Suprapubic skin (tissue), 4 donors: ENCODE measurements around the gene PPP2R2B. TPM values are rescaled to one million over a fixed set of nuclear protein-coding genes. Genes with fewer than 3 reads are reported as not detected.
"Not testable (repeated sequence)": the region's sequence is repeated elsewhere in the genome, so short reads cannot be mapped to it uniquely, and the experiment has no call there.

Source experiments
- DNase-seq, 2 donors: peaks; one replicate each; pipeline ENCODE4 v3.0.0-alpha.2; 2019; ENCODE audit warnings: low spot score in 2 of 2
- H3K27ac ChIP-seq: fragments of 200-600 bp; sonication (generic); one replicate; pipeline ENCODE4 v1.5.1; 2019
- H3K27me3 ChIP-seq: fragments of 200-600 bp; sonication (generic); one replicate; pipeline ENCODE4 v1.5.1; 2019
- H3K36me3 ChIP-seq: fragments of 200-600 bp; sonication (generic); one replicate; pipeline ENCODE4 v1.5.1; 2019
- H3K4me1 ChIP-seq: fragments of 200-600 bp; sonication (generic); one replicate; pipeline ENCODE4 v1.5.1; 2019
- H3K4me3 ChIP-seq: fragments of 200-600 bp; sonication (generic); one replicate; pipeline ENCODE4 v1.5.1; 2019; ENCODE audit warnings: mild to moderate bottlenecking
- H3K9me3 ChIP-seq: fragments of 200-600 bp; sonication (generic); one replicate; pipeline ENCODE4 v1.5.1; 2019
- EP300 ChIP-seq: sonication (generic); formaldehyde crosslinking; IDR thresholded peaks from one replicate; pipeline ENCODE4 v1.6.1; 2017; ENCODE audit warnings: antibody characterized with exemption
- POLR2A ChIP-seq, 2 donors: fragments of 450-650 bp; IDR thresholded peaks; one replicate each; pipeline ENCODE4 v1.6.1; 2017; ENCODE audit warnings: antibody characterized with exemption in 2 of 2, mild to moderate bottlenecking in 2 of 2, moderate library complexity in 2 of 2
- POLR2AphosphoS5 ChIP-seq, 3 donors: sonication (generic); formaldehyde crosslinking; IDR thresholded peaks; one replicate each; pipeline ENCODE4 v1.6.1; 2017; ENCODE audit warnings: antibody characterized with exemption in 3 of 3
- WGBS: methylation state at CpG from one replicate; pipeline ENCODE4 v1.1.5; 2018; 5-methylcytosine and 5-hydroxymethylcytosine counted together
- total RNA-seq, 4 donors: library from RNA; depleted of rRNA; stranded (reverse); fragments of >200 nt; gene quantifications; one replicate each; pipeline ENCODE4 v1.1.0, GENCODE V29; 2016
- TF ChIP-seq, protein P1 (sequence below), 2 donors: fragments of 200-600 bp in 1 of 2; fragments of 450-650 bp in 1 of 2; sonication (generic) in 1 of 2; IDR thresholded peaks; one replicate each; pipeline ENCODE4 v1.5.1; 2016 to 2019; ENCODE audit warnings: antibody characterized with exemption in 2 of 2, mild to moderate bottlenecking in 1 of 2, moderate library complexity in 1 of 2

The PPP2R2B gene
- total RNA-seq, 4 donors from 2014 or later, result 1.2 to 6.4 (median 3.8) TPM

DNA sequence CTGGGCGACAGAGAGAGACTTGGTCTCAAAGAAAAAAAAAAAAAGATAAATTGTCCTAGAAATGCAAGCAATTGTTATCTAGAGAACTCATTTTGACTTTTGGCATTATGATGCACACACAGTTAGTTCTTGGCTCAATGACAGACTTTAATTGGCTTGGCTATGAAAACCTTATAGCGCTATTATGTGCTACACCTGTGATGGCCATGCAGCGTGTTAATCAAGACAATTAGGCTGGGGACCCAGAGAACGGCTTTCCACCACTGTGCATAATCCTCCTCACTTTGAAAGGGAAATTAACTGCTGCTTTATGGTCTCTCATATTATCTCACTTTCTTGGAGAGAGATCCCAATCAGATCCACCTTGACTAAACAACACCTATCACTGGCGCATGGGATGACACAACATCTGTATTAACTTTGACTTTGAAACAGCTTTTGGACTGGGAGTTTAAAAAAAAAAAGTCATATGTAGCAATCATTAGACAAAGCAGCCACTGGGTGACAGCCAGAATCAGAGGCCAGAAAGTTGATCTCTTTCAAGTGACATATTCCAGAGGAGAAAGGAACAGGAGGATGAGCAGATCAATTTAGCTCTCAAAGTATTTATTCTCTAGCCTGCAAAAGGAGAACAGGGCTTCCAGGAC is 132.5 kb downstream of the PPP2R2B start:
- DNase-seq, result no peak
- H3K27ac ChIP-seq, result no peak overlapping the region
- H3K27me3 ChIP-seq, result no peaks in the 10 kb centered on the region
- 55% methylated on average over 5 of the region's 5 CpGs for WGBS
- no peak for TF ChIP-seq EP300
- no peak overlapping the region for H3K4me3 ChIP-seq
- H3K4me1 ChIP-seq, result no peaks in the 10 kb centered on the region
- H3K9me3 ChIP-seq, result no peaks in the 10 kb centered on the region
- H3K36me3 ChIP-seq, result no peaks in the 10 kb centered on the region

DNA sequence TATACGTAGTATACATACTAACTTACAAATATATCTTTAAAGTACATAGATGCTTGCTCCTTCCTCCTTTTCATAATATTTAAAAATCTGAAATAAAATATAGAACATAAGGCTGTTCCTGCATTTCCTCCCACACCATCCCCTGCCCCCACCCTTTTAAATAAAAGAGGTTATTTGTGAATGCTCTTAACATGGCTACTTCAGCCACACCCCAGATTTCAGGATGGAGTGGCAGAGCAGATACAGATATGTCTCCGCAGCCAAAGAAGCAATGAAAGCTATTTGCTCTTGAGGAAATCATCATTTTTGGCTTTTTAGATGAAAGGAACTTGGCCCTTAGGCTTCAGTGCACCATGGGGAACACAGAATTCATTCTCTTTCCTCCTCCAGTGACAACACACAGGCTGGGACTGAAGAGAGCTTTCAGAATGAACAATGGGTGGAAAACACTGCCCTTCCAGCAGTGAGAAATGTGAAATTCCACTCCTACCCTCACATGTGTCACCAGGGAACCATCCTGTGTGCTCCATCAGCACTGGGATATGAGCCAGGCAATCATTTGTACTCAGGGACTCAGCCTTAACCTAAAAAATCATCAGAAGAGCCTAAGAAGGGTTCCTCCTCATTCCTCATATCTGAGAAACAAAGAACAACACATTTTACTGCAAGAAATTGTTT is 134.3 kb downstream of the PPP2R2B start:
- H3K9me3 ChIP-seq, result no peaks in the 10 kb centered on the region
- H3K27me3 ChIP-seq, result no peaks in the 10 kb centered on the region
- H3K4me1 ChIP-seq, result no peaks in the 10 kb centered on the region
- no peaks in the 10 kb centered on the region for H3K36me3 ChIP-seq
- no peak overlapping the region for H3K27ac ChIP-seq
- WGBS, result 81% methylated on average over 2 of the region's 2 CpGs
- DNase-seq, result no peak
- H3K4me3 ChIP-seq, result no peak overlapping the region
- TF ChIP-seq POLR2AphosphoS5 (IDR thresholded peaks at IDR 0.05) (no peak), EP300 (no peak), POLR2A (IDR thresholded peaks at IDR 0.05) (no peak)
- TF ChIP-seq, protein P1, sequence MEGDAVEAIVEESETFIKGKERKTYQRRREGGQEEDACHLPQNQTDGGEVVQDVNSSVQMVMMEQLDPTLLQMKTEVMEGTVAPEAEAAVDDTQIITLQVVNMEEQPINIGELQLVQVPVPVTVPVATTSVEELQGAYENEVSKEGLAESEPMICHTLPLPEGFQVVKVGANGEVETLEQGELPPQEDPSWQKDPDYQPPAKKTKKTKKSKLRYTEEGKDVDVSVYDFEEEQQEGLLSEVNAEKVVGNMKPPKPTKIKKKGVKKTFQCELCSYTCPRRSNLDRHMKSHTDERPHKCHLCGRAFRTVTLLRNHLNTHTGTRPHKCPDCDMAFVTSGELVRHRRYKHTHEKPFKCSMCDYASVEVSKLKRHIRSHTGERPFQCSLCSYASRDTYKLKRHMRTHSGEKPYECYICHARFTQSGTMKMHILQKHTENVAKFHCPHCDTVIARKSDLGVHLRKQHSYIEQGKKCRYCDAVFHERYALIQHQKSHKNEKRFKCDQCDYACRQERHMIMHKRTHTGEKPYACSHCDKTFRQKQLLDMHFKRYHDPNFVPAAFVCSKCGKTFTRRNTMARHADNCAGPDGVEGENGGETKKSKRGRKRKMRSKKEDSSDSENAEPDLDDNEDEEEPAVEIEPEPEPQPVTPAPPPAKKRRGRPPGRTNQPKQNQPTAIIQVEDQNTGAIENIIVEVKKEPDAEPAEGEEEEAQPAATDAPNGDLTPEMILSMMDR (IDR thresholded peaks at IDR 0.05), result no peak

DNA sequence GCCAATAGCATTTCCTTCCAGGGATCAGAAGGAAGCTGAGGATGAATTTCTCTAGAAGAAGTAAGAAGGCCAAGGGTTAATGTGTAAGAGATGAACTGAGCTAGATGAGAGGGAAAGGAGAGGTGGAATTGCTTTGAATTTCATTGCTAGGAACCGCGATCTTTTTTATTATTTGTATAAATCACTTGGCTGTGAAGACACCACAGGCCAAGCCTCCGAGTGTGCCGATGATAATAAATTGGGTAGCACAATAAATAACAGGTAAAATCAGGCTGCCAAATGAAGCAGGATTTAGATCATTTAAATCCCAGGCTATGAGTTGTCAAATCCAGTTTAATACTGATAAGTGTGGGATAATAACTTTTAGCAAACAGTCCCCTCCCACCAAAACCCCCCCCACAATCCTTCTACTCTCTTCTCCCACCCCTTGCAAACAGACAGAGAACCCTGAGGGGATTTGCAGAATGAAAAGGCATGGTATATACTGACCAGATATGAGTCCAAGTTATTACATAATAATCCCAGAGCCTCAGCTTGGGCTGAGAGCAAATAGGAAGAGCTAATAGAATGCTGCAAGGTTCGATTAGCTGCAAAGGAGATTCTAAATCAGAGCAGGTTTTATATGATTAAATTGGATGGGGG is 143.5 kb downstream of the PPP2R2B start:
- no peaks in the 10 kb centered on the region for H3K36me3 ChIP-seq
- no peaks in the 10 kb centered on the region for H3K9me3 ChIP-seq
- H3K4me1 ChIP-seq, result no peaks in the 10 kb centered on the region
- no peak overlapping the region for H3K4me3 ChIP-seq
- H3K27ac ChIP-seq, result no peak overlapping the region
- DNase-seq, result no peak
- TF ChIP-seq POLR2A (IDR thresholded peaks at IDR 0.05) (no peak), EP300 (no peak), POLR2AphosphoS5 (IDR thresholded peaks at IDR 0.05) (no peak)
- TF ChIP-seq, protein P1 (IDR thresholded peaks at IDR 0.05), result no peak
- 70% methylated on average over 5 of the region's 5 CpGs for WGBS
- H3K27me3 ChIP-seq, result no peaks in the 10 kb centered on the region

DNA sequence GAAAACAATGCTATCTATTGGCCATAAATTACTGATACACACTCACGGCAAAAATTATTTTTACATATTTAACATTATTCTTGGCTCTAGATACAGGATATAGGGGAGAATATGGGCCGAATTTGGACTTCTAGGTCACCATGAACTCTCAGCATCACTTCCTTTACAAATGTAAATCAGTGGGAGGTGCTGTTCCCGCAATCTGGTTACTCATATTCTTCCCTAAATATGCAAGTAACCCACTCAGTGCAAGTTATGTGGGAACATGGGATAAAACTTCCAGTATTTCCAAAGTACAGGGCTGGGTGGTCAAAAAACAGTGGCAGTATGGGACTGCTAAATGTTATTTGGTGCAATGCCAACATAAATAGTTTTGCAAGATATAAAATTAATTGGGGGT is 145.6 kb downstream of the PPP2R2B start:
- no peak overlapping the region for H3K27ac ChIP-seq
- 81% methylated on average over 3 of the region's 3 CpGs for WGBS
- H3K4me3 ChIP-seq, result no peak overlapping the region
- H3K4me1 ChIP-seq, result no peaks in the 10 kb centered on the region
- DNase-seq, result no peak
- TF ChIP-seq EP300 (no peak), POLR2A (IDR thresholded peaks at IDR 0.05) (no peak), POLR2AphosphoS5 (IDR thresholded peaks at IDR 0.05) (no peak)
- TF ChIP-seq, protein P1 (IDR thresholded peaks at IDR 0.05), result no peak
- H3K27me3 ChIP-seq, result no peaks in the 10 kb centered on the region
- no peaks in the 10 kb centered on the region for H3K36me3 ChIP-seq
- peaks cover 9% of the 10 kb centered on the region for H3K9me3 ChIP-seq

DNA sequence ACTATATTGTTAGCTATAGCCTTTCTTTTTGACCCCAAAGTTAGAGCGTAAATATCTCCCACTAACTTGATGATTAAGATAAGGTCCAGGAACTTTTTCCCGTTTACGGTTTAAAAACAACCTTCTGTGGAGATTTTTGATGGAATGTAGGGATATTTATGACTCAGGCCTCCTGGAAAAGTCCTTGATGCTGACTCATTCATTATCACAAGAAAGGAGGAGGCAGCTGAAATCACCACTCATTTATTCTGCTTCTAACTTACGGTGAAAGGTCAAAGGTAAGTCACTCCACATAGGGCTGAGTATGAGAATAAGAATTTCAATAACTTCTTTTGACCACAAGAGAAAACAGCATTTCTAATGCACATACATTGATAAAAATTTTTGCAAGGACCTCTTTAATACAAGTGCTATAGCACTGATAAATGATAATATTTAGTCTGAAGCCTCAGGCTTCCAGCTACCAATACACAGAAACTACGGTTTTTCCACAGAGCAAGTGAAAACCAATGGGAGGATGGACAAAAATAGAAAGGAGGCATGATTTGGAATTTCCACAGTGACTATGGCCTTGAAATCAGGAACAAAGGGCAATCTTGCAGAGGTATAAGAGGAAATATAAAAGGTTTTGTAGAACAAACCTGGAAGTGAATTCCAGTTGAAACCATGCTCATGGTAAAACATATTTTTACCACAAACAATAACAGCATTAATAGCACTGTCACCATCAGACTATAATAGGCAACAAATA is 146.5 kb downstream of the PPP2R2B start:
- Histone ChIP-seq H3K27me3 (no peaks in the 10 kb centered on the region), H3K4me3 (no peak overlapping the region), H3K36me3 (no peaks in the 10 kb centered on the region), H3K4me1 (no peaks in the 10 kb centered on the region), H3K9me3 (peaks cover 9% of the 10 kb centered on the region), H3K27ac (no peak overlapping the region)
- no peak for DNase-seq
- TF ChIP-seq POLR2AphosphoS5 (IDR thresholded peaks at IDR 0.05) (no peak), POLR2A (IDR thresholded peaks at IDR 0.05) (no peak), EP300 (no peak)
- TF ChIP-seq, protein P1 (IDR thresholded peaks at IDR 0.05), result no peak
- 59% methylated on average over 5 of the region's 5 CpGs for WGBS

DNA sequence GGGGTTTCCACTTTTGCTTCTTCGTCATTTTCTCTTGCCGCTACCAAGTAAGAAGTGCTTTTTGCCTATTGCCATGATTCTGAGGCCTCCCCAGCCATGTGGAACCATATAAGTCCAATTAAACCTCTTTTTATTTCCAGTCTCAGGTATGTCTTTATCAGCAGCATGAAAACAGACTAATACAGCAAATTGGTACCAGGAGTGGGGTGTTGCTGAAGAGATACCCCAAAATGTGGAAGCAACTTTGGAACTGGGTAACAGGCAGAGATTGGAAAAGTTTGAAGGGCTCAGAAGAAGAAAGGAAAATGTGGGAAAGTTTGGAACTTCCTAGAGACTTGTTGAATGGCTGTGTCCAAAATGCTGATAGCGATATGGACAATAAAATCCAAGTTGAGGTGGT is 149.8 kb downstream of the PPP2R2B start:
- not testable (repeated sequence) for DNase-seq, H3K9me3 ChIP-seq, H3K4me3 ChIP-seq, H3K36me3 ChIP-seq, H3K4me1 ChIP-seq, H3K27ac ChIP-seq, H3K27me3 ChIP-seq
- WGBS, result 97% methylated on average over 3 of the region's 3 CpGs
